Stimulated activated naive CD8-positive, alpha-beta T cell treated with anti-CD3 and anti-CD28 coated beads, Interleukin-15, Interleukin-2, amounts not matched to agents 100 ng/mL and 50 ng/mL, for 24 hours (primary cell): ENCODE measurements around the gene ABCC1.

Experiments
- H3K27ac Mint-ChIP-seq: one replicate; pipeline ENCODE4 v1.8.0; 2021; ENCODE audit warnings: mild to moderate bottlenecking, mixed read lengths
- H3K27me3 Mint-ChIP-seq: one replicate; pipeline ENCODE4 v1.8.0; 2021; ENCODE audit warnings: mixed read lengths
- H3K36me3 Mint-ChIP-seq: one replicate; pipeline ENCODE4 v1.8.0; 2021; ENCODE audit warnings: low read depth, mixed read lengths
- H3K4me1 Mint-ChIP-seq: one replicate; pipeline ENCODE4 v1.8.0; 2021; ENCODE audit warnings: low read depth, mixed read lengths
- H3K4me3 Mint-ChIP-seq: one replicate; pipeline ENCODE4 v1.8.0; 2021; ENCODE audit warnings: mild to moderate bottlenecking, mixed read lengths
- H3K9me3 Mint-ChIP-seq: one replicate; pipeline ENCODE4 v1.8.0; 2021; ENCODE audit warnings: mixed read lengths

The ABCC1 gene

DNA sequence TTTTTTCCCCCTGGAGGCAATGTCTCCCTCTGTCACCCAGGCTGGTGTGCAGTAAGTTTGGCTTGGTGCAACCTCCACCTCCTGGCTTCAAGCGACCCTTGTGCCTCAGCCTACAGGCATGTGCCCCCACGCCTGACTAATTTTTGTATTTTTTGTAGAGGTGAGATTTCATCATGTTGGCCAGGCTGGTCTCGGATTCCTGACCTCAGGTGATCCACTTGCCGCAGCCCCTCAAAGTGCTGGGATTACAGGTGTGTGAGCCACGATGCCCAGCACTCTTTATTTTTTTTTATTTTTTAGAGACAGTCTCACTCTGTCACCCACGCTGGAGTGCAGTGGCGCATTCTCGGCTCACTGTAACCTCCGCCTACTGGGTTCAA, 160.7 kb downstream of the ABCC1 start:
- Mint-ChIP-seq H3K27ac (no peak overlapping the region), H3K27me3 (no peaks in the 10 kb centered on the region), H3K4me1 (no peaks in the 10 kb centered on the region), H3K4me3 (no peak overlapping the region), H3K9me3 (no peaks in the 10 kb centered on the region), H3K36me3 (peaks cover 76% of the 10 kb centered on the region)

DNA sequence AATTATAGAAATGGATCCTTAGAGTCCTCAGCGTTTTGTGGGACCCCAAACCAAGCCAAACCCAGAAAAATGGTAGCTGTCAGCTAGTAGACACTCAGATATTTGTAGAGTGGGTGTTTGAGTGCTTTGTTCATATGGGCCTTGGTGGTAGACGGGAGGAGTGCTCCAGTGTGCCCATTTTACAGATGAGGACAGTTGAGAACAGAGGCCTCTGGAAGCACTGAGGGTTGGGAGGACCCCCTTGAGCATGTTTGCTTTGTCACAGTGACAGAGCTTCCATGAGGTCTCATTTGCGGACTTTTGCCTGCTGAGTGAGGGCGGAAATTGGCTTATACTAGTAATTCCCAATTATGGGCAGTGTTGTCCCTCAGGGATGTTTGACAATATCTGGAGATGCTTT, 162.2 kb downstream of the ABCC1 start:
- Mint-ChIP-seq H3K27me3 (no peaks in the 10 kb centered on the region), H3K36me3 (peaks cover 79% of the 10 kb centered on the region), H3K4me3 (no peak overlapping the region), H3K27ac (no peak overlapping the region), H3K4me1 (no peaks in the 10 kb centered on the region), H3K9me3 (no peaks in the 10 kb centered on the region)

DNA sequence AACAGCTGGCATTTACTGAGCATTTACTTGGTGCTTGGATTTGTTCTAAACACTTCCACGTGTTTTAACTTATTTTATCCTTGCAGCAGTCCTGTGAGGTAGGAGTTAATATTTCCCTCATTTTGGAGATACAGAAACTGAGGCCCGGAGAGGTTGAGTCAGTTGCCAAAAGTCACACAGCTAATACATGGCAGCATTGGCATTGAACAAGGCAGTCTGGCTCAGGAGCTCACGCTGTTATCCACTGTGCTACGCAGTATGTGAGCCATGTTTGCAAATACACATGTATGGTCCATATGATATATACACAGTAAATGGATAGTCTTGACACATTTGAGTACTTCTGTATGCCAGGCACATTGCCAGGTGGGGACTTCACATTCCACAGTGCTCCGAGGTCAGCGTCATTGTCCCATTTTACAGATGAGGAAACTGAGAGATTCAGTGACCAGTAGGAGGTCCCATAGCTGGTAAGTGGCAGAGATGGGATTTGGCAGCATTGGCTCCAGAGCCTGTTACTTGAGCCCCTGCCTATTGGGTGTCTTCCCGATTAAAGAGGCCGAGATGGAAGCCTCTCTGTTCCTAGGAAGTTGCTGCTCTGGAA, 163.1 kb downstream of the ABCC1 start:
- peaks cover 85% of the 10 kb centered on the region for H3K36me3 Mint-ChIP-seq
- H3K27ac Mint-ChIP-seq: no peak overlapping the region
- no peaks in the 10 kb centered on the region for H3K9me3 Mint-ChIP-seq
- H3K4me1 Mint-ChIP-seq: no peaks in the 10 kb centered on the region
- H3K27me3 Mint-ChIP-seq: no peaks in the 10 kb centered on the region
- no peak overlapping the region for H3K4me3 Mint-ChIP-seq

DNA sequence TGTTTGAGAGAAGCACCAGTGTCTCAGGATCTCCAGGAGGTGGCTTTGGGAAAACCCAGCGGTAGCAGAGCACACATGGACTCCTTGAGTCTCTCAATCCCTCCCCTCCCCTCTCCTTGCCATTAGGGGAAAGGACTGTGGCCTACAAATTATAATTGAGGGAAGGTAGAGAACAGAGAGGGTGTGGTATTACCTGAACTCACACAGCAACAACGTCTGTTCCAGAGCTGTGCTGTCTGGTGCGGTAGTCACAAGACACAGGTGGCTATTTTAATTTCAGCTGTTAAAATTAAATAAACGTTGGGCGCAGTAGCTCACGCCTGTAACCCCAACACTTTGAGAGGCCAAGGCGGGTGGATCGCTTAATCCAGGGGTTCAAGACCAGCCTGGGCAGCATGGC, 163.7 kb downstream of the ABCC1 start:
- Mint-ChIP-seq H3K9me3 (no peaks in the 10 kb centered on the region), H3K36me3 (peaks cover 85% of the 10 kb centered on the region), H3K27ac (no peak overlapping the region), H3K27me3 (no peaks in the 10 kb centered on the region), H3K4me3 (no peak overlapping the region), H3K4me1 (no peaks in the 10 kb centered on the region)

DNA sequence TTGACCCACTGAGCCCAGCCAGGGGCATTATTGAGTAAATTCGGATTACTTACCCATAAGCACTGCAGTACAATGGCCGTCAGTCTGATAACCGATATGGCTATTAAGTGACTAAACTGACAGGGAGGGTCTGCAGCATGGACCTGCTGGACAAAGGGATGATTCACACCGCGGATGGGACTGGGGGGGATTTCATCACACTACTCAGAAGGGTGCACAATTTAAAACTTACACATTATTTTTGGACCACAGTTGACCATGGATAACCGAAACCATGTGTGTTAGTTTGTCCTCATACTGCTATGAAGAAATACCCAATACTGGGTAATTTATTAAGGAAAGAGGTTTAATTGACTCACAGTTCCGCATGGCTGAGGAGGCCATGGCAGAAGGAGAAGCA, 167.4 kb downstream of the ABCC1 start:
- Mint-ChIP-seq H3K4me1 (no peaks in the 10 kb centered on the region), H3K4me3 (no peak overlapping the region), H3K36me3 (peaks cover 90% of the 10 kb centered on the region), H3K27me3 (no peaks in the 10 kb centered on the region), H3K27ac (no peak overlapping the region), H3K9me3 (no peaks in the 10 kb centered on the region)

DNA sequence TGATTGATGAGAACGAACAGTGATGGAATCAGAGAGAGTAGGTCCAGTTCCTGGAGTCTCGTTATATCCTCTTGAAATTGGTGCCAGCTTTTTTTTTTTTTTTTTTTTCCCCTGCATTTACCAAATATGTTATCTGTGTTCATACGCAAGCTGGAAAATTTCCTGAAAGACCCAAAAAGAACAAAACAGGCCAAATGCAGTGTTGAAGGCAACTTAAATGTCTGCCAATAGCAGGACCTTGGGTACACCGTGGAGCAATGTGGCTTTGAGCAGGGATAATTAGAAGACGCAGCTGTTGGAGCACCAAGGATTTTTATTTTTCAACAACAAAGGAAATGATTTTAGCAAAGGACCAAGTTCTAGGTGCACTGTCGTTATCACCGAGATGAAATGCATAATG, 168.9 kb downstream of the ABCC1 start:
- no peaks in the 10 kb centered on the region for H3K27me3 Mint-ChIP-seq
- peaks cover 94% of the 10 kb centered on the region for H3K36me3 Mint-ChIP-seq
- H3K27ac Mint-ChIP-seq: no peak overlapping the region
- no peaks in the 10 kb centered on the region for H3K9me3 Mint-ChIP-seq
- no peaks in the 10 kb centered on the region for H3K4me1 Mint-ChIP-seq
- H3K4me3 Mint-ChIP-seq: no peak overlapping the region

GRCh38 chr16:16120044-16120381, 170.6 kb downstream of the ABCC1 start:
- no peak overlapping the region for H3K4me3 Mint-ChIP-seq
- H3K27ac Mint-ChIP-seq: peak overlapping the region; percentile 90
- no peaks in the 10 kb centered on the region for H3K4me1 Mint-ChIP-seq
- H3K9me3 Mint-ChIP-seq: peaks cover 11% of the 10 kb centered on the region
- no peaks in the 10 kb centered on the region for H3K27me3 Mint-ChIP-seq
- peaks cover 94% of the 10 kb centered on the region for H3K36me3 Mint-ChIP-seq

DNA sequence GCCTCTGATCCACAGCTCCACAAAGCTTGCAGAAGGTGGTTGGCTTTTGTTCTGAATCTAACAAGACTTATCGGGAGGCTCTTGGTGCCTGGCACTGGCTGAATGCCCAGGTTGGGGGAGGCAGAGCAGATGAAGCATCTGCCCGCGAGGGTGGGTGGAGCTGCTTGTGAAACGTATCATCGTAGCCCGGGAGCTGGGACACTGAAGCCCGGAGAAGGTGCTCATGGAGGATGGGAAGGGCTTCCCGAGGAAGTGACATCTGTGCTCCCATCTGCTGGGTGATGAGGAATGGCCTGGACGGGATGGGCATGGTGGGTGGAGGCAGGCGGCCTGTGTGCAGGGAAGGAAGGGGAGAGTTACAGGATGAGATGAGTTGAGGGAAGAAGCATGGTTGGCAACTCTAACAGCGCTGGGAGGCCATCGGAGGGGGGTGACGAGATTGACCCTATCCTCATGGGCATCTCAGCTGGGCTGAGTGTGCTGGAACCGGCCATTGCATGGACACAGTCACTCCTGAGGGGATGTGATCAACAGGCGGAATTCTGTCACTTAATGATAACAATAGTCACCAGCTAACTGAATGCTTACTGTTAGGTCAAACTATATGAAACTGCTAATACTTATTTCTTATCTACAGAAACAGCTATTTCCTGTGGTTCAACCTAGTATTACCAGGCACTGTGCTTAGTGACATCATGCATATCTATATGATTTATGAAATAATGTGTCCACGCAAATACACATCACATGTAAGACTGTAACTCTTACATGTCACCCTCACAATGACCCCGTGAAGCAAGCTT, 171.2 kb downstream of the ABCC1 start:
- H3K27me3 Mint-ChIP-seq: no peaks in the 10 kb centered on the region
- peak overlapping the region; percentile 90 for H3K27ac Mint-ChIP-seq
- H3K4me1 Mint-ChIP-seq: no peaks in the 10 kb centered on the region
- peaks cover 94% of the 10 kb centered on the region for H3K36me3 Mint-ChIP-seq
- H3K9me3 Mint-ChIP-seq: peaks cover 11% of the 10 kb centered on the region
- no peak overlapping the region for H3K4me3 Mint-ChIP-seq

- no peak overlapping the region for H3K27ac Mint-ChIP-seq
- H3K4me3 Mint-ChIP-seq: no peak overlapping the region
- no peaks in the 10 kb centered on the region for H3K4me1 Mint-ChIP-seq
- H3K27me3 Mint-ChIP-seq: no peaks in the 10 kb centered on the region
- peaks cover 96% of the 10 kb centered on the region for H3K36me3 Mint-ChIP-seq
- peaks cover 11% of the 10 kb centered on the region for H3K9me3 Mint-ChIP-seq
Observed at GRCh38 chr16:16121185-16121727, 171.8 kb downstream of the ABCC1 start.

- no peak overlapping the region for H3K27ac Mint-ChIP-seq
Observed at GRCh38 chr16:16122264-16122663, 172.8 kb downstream of the ABCC1 start.

DNA sequence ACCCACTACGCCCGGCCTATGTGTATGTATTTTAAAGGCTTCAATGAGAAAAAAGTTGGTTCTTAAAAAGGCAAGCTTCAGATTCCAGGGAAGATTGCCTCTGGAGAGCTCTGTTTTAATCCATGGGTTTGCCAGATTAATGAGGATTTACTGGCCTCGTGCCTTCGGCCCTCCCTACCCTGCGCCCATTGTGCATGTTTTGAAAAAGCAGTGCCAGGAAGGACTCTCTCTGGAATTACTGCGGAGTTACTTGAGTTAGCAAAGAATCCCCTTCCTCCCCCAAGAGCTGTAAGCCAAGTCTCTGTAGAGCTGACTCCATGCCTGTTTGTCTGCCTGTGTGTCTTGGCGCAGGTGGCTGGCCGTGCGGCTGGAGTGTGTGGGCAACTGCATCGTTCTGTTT, 175.0 kb downstream of the ABCC1 start:
- H3K27me3 Mint-ChIP-seq: no peaks in the 10 kb centered on the region
- peaks cover 11% of the 10 kb centered on the region for H3K9me3 Mint-ChIP-seq
- peaks cover 79% of the 10 kb centered on the region for H3K36me3 Mint-ChIP-seq
- no peak overlapping the region for H3K27ac Mint-ChIP-seq
- H3K4me1 Mint-ChIP-seq: no peaks in the 10 kb centered on the region
- no peak overlapping the region for H3K4me3 Mint-ChIP-seq

More at GRCh38 chr16:16122264-16122663, 172.8 kb downstream of the ABCC1 start:
- H3K27me3 Mint-ChIP-seq: no peaks in the 10 kb centered on the region
- no peak overlapping the region for H3K4me3 Mint-ChIP-seq
- H3K36me3 Mint-ChIP-seq: peaks cover 90% of the 10 kb centered on the region
- H3K4me1 Mint-ChIP-seq: no peaks in the 10 kb centered on the region
- H3K9me3 Mint-ChIP-seq: peaks cover 11% of the 10 kb centered on the region

- Mint-ChIP-seq H3K36me3 (peaks cover 73% of the 10 kb centered on the region), H3K4me3 (no peak overlapping the region)
Observed at GRCh38 chr16:16124974-16125373, 175.6 kb downstream of the ABCC1 start.

GRCh38 chr16:16126896-16127295, 177.5 kb downstream of the ABCC1 start:
- H3K4me3 Mint-ChIP-seq: no peak overlapping the region
- H3K36me3 Mint-ChIP-seq: peaks cover 67% of the 10 kb centered on the region
- peaks cover 11% of the 10 kb centered on the region for H3K9me3 Mint-ChIP-seq
- no peaks in the 10 kb centered on the region for H3K4me1 Mint-ChIP-seq
- no peaks in the 10 kb centered on the region for H3K27me3 Mint-ChIP-seq
- H3K27ac Mint-ChIP-seq: peak overlapping the region; percentile 11

More at GRCh38 chr16:16124974-16125373, 175.6 kb downstream of the ABCC1 start:
- no peaks in the 10 kb centered on the region for H3K4me1 Mint-ChIP-seq
- peaks cover 11% of the 10 kb centered on the region for H3K9me3 Mint-ChIP-seq
- no peaks in the 10 kb centered on the region for H3K27me3 Mint-ChIP-seq
- H3K27ac Mint-ChIP-seq: no peak overlapping the region

DNA sequence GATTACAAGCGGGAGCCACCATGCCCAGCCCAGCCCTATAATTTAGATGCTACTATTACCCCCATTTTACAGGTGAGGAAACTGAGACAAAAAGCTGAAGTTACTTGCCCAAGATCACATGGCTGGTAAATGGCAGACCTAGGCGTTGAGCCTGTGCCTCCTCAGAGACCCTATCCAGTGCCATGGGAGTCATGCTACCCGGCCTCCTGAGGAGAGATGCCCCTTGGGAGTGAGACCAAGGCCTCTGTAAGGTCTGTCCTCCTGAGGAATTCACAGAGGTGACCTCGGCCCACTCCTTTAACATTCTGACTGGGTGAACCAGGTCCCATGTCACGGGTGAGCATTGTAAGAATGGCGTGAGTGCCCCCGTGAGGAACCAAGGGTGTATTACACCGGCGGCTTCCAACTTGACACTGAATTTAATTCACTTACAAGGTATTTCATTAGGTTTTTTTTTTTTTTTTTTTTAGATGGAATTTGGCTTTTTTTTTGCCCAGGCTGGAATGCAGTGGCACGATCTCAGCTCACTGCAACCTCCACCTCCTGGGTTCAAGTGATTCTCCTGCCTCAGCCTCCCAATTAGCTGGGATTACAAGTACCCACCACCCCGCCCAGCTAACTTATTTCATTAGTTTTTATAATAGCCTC, 178.2 kb downstream of the ABCC1 start:
- H3K9me3 Mint-ChIP-seq: peaks cover 11% of the 10 kb centered on the region
- peaks cover 66% of the 10 kb centered on the region for H3K36me3 Mint-ChIP-seq
- H3K4me3 Mint-ChIP-seq: no peak overlapping the region
- H3K4me1 Mint-ChIP-seq: no peaks in the 10 kb centered on the region
- H3K27me3 Mint-ChIP-seq: no peaks in the 10 kb centered on the region
- peak overlapping the region; percentile 11 for H3K27ac Mint-ChIP-seq

GRCh38 chr16:16131204-16131603, 181.8 kb downstream of the ABCC1 start:
- H3K4me1 Mint-ChIP-seq: no peaks in the 10 kb centered on the region
- no peak overlapping the region for H3K4me3 Mint-ChIP-seq
- H3K36me3 Mint-ChIP-seq: peaks cover 61% of the 10 kb centered on the region
- no peaks in the 10 kb centered on the region for H3K9me3 Mint-ChIP-seq
- no peaks in the 10 kb centered on the region for H3K27me3 Mint-ChIP-seq
- peak overlapping the region; percentile 8 for H3K27ac Mint-ChIP-seq
